Measurements from ENCODE around the gene NRL.

DNA sequence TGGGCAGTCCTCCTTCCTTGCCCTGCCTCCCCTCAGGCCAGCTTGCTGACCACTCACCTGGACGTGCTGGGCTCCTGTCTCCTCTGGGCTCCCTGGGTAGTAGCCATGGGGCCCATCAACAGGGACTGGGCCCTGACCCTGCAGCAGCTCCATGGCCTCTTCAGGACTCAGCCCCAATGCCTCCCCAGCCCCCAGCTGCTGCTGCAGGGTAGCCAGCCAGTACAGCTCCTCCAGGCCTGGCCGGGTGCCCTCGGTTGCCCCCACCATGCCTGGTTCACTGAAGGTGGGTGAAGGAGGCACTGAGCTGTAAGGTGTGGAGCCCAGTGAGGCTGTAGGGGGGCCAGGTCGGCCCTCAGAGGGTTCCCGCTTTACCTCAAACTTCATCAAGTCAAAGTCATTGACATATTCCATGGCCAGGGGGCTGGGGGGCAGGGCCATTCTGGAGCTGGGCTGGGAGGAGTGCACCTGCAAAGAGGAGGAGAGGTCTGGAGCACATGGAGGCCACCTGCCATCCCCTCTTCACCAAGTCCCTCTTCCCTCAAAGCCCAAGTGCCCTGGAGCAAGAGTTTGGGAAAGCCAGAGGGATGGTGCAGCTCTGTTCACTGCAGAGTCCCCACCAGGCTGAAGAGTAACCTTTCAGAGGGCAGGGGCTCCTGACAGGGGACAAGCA is 32.2 kb downstream of the NRL start:
- TF ChIP-seq, protein P1, sequence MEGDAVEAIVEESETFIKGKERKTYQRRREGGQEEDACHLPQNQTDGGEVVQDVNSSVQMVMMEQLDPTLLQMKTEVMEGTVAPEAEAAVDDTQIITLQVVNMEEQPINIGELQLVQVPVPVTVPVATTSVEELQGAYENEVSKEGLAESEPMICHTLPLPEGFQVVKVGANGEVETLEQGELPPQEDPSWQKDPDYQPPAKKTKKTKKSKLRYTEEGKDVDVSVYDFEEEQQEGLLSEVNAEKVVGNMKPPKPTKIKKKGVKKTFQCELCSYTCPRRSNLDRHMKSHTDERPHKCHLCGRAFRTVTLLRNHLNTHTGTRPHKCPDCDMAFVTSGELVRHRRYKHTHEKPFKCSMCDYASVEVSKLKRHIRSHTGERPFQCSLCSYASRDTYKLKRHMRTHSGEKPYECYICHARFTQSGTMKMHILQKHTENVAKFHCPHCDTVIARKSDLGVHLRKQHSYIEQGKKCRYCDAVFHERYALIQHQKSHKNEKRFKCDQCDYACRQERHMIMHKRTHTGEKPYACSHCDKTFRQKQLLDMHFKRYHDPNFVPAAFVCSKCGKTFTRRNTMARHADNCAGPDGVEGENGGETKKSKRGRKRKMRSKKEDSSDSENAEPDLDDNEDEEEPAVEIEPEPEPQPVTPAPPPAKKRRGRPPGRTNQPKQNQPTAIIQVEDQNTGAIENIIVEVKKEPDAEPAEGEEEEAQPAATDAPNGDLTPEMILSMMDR (conservative IDR thresholded peaks at IDR 0.05; ENCODE audit: low read length), result no peak
- no peak for TF ChIP-seq EZH2phosphoT487 (IDR thresholded peaks at IDR 0.05; ENCODE audit: borderline replicate concordance, low read depth, low read length)
